GDM1 (cell line): ENCODE data around the gene GRID2.
"Not testable (repeated sequence)": the region's sequence is repeated elsewhere in the genome, so short reads cannot be mapped to it uniquely, and the experiment has no call there.

ENCODE experiments used
- DNase-seq: peaks from one replicate; lab custom pipeline; 2025; lab: John Stamatoyannopoulos, UW

Gene GRID2

GRCh38 chr4:93199492-93199891 is 895.7 kb downstream of the GRID2 start:
- no peak for DNase-seq

- DNase-seq = no peak
Measured at GRCh38 chr4:93201471-93202096, 897.8 kb downstream of the GRID2 start.

GRCh38 chr4:93203708-93204107 is 899.9 kb downstream of the GRID2 start:
- DNase-seq = no peak

- DNase-seq = no peak
Measured at GRCh38 chr4:93212250-93212649, 908.5 kb downstream of the GRID2 start.

GRCh38 chr4:93216646-93217045 is 912.9 kb downstream of the GRID2 start:
- DNase-seq = no peak

- no peak for DNase-seq
Measured at GRCh38 chr4:93217431-93217830, 913.7 kb downstream of the GRID2 start.

- no peak for DNase-seq
Measured at GRCh38 chr4:93221771-93222170, 918.0 kb downstream of the GRID2 start.

- no peak for DNase-seq
Measured at GRCh38 chr4:93228021-93228420, 924.3 kb downstream of the GRID2 start.

GRCh38 chr4:93232883-93233282 is 929.1 kb downstream of the GRID2 start:
- DNase-seq = no peak

- DNase-seq = no peak
Measured at GRCh38 chr4:93237521-93237920, 933.8 kb downstream of the GRID2 start.

- no peak for DNase-seq
Measured at GRCh38 chr4:93243262-93243661, 939.5 kb downstream of the GRID2 start.

- DNase-seq = no peak
Measured at GRCh38 chr4:93261207-93261606, 957.4 kb downstream of the GRID2 start.

- DNase-seq = no peak
Measured at GRCh38 chr4:93263166-93263565, 959.4 kb downstream of the GRID2 start.

- DNase-seq = no peak
Measured at GRCh38 chr4:93267747-93268146, 964.0 kb downstream of the GRID2 start.

GRCh38 chr4:93285346-93285745 is 981.6 kb downstream of the GRID2 start:
- no peak for DNase-seq

GRCh38 chr4:93289241-93289640 is 985.5 kb downstream of the GRID2 start:
- no peak for DNase-seq

- DNase-seq = no peak
Measured at GRCh38 chr4:93289831-93290230, 986.1 kb downstream of the GRID2 start.

GRCh38 chr4:93299118-93299517 is 995.4 kb downstream of the GRID2 start:
- no peak for DNase-seq

GRCh38 chr4:93300780-93301555 is 997.2 kb downstream of the GRID2 start:
- not testable (repeated sequence) for DNase-seq

GRCh38 chr4:93302310-93302709 is 998.5 kb downstream of the GRID2 start:
- no peak for DNase-seq

GRCh38 chr4:93303440-93303839 is 999.7 kb downstream of the GRID2 start:
- no peak for DNase-seq

GRCh38 chr4:93312299-93312698 is 1008.5 kb downstream of the GRID2 start:
- no peak for DNase-seq

GRCh38 chr4:93313197-93313596 is 1009.4 kb downstream of the GRID2 start:
- no peak for DNase-seq

- no peak for DNase-seq
Measured at GRCh38 chr4:93317057-93317456, 1013.3 kb downstream of the GRID2 start.
